WI38 (cell line): ENCODE results near the gene TMEM203.

Experiments used
- H3K4me3 ChIP-seq: 2 replicates; pipeline ENCODE4 v1.5.1; 2011; ENCODE audit warnings: low read depth, mild to moderate bottlenecking, control low read depth, low read length
- CTCF ChIP-seq: IDR thresholded peaks from 2 replicates; pipeline ENCODE4 v1.5.1; 2012; ENCODE audit warnings: low read depth, mild to moderate bottlenecking, control low read depth, low read length

TMEM203 gene

GRCh38 chr9:137243626-137244485 lies 38.4 kb upstream of the TMEM203 start:
- TF ChIP-seq CTCF: no peak
- H3K4me3 ChIP-seq: no peak overlapping the region

GRCh38 chr9:137243266-137243625 lies 37.8 kb upstream of the TMEM203 start:
- H3K4me3 ChIP-seq: peak overlapping the region; percentile 90; the same call in 1 of the 2 replicates

- peak overlapping the region; percentile 90 for H3K4me3 ChIP-seq
- TF ChIP-seq CTCF: no peak
Observed at GRCh38 chr9:137242269-137243203, 37.1 kb upstream of the TMEM203 start.

GRCh38 chr9:137241490-137242268 lies 36.2 kb upstream of the TMEM203 start:
- H3K4me3 ChIP-seq: peak overlapping the region; percentile 90
- TF ChIP-seq CTCF: no peak

- peak within 1 kb of the TSS; percentile 90 for H3K4me3 ChIP-seq
- no peak for TF ChIP-seq CTCF
Observed at GRCh38 chr9:137240841-137241489, 35.5 kb upstream of the TMEM203 start, which contains the start of gene TUBB4B. Gene TUBB4B, plus strand, starts transcription at chr9:137241287. Its CDS starts 74 bp downstream, at chr9:137241361.

GRCh38 chr9:137240318-137240840 lies 34.9 kb upstream of the TMEM203 start:
- peak overlapping the region; percentile 67 for H3K4me3 ChIP-seq
- TF ChIP-seq CTCF: no peak

GRCh38 chr9:137239541-137240200 lies 34.2 kb upstream of the TMEM203 start:
- peak overlapping the region; percentile 67 for H3K4me3 ChIP-seq
